Measurements from ENCODE around the gene GALNT10.

GRCh38 chr5:154467655-154468354 lies 277.3 kb downstream of the GALNT10 start:
- TF ChIP-seq EZH2 (IDR thresholded peaks at IDR 0.05) = no peak
- TF ChIP-seq POLR2AphosphoS5 (IDR thresholded peaks at IDR 0.05; ENCODE audit: borderline replicate concordance, low read depth, low read length) = no peak

Data from SK-N-MC (cell line).